HG03103 (cell line): ENCODE results near the gene RBFOX1.
"Not testable (repeated sequence)": the region's sequence is repeated elsewhere in the genome, so short reads cannot be mapped to it uniquely, and the experiment has no call there.

Source experiments
- ATAC-seq: cut with Tn5 transposase; IDR thresholded peaks from one replicate; pipeline ENCODE4 v1.9.1; 2021; ENCODE audit warnings: low read depth; ENCODE audit not compliant: unreplicated experiment

Gene RBFOX1

GRCh38 chr16:7449306-7449705, 116.7 kb downstream of the RBFOX1 start:
- no peak for ATAC-seq

- ATAC-seq = no peak
These were observed 117.2 kb downstream of the RBFOX1 start for GRCh38 chr16:7449808-7450207.

DNA sequence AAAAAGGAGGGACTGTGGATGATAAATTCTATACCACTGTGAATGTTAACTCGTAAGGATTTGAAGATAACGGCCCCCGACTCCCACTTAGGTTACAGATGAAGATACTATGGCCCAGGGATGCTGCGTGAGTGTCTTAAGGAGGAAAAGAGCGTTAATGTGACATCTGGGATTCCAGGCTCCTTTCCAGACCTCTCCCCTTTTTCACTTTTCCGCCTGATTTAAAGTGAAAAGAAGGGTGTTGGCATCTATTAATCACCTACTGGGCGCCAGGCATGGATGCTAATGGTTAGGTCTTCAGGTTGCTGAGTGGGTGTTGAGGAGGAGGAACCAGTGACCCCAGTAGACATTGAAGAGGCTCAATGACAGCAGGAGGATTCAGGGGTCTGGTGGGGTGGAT, 117.8 kb downstream of the RBFOX1 start:
- ATAC-seq = no peak

- no peak for ATAC-seq
These were observed 119.4 kb downstream of the RBFOX1 start for GRCh38 chr16:7452090-7452489.

GRCh38 chr16:7456211-7456610, 123.6 kb downstream of the RBFOX1 start:
- ATAC-seq = no peak

DNA sequence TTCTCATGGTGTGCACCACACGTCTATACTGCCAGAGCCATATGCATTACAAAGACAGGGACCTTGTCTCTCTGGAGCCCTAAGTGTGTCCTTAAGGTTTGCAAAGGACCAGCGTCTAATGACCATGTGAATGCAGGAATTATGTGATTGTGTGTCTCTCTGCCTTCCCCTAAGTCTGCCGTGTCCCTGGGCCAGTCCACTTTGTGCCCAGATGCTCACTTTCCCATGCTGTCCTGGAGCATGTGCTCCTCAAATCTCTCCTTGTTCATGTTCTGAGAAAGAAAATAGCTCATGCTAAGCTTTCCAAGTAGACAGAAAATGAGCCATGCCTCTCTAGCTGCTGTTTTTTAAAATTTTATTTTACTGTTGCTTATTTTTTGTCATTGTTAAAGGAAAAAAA, 125.5 kb downstream of the RBFOX1 start:
- no peak for ATAC-seq

DNA sequence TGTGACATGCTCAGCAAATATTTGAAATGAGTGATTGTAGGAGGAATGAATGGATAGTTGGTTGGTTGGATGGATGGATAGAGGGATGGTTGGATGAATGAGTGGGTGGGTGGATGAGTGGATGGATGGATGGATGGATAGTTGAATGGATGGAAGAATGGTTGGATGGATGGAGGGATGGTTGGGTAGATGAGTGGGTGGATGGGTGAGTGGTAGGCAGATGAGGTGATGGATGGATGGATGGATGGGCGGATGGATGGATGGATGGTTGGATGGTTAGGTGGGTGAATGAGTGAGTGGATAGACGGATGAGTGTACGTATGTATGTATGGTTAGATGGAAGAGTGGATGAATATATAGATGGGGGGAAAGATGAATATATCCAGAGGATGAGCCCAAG, 137.7 kb downstream of the RBFOX1 start:
- no peak for ATAC-seq

DNA sequence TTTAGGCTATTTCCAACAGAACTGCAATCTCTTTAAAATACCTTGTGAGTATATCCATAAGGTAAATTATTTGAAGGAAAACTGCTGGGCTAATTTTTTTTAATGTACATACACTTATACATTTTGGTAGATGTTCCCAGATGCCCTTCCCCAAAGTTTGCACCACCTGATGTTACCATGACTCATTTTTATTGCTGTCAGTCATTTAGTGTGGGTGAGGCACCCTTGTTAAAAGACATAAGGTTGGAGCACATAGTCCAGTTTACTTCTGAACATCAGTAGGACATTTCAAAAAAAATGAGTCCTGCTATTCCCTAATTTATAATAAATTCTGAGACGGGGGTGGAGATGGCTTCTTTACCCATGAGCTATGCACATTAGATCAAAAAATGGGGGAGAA, 138.6 kb downstream of the RBFOX1 start:
- ATAC-seq = no peak

DNA sequence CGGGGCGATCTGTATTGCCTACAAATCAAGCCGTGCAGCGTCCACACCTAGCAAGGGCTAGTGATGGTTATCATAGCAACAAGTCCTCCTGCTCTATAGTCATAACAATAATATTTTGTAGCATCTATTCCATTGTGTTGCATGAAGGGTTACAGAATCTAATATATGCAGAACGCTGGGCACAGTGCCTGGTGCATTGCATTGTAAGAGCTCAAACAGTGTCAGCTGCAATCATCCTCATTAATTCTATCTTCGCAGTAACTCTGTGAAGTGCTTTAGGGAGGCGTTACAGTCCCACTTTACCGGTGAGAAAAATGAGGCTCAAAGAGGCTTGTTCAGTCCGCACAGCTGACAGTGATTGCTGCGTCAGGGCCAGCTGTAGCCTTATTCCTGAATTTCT, 149.4 kb downstream of the RBFOX1 start:
- ATAC-seq = no peak

DNA sequence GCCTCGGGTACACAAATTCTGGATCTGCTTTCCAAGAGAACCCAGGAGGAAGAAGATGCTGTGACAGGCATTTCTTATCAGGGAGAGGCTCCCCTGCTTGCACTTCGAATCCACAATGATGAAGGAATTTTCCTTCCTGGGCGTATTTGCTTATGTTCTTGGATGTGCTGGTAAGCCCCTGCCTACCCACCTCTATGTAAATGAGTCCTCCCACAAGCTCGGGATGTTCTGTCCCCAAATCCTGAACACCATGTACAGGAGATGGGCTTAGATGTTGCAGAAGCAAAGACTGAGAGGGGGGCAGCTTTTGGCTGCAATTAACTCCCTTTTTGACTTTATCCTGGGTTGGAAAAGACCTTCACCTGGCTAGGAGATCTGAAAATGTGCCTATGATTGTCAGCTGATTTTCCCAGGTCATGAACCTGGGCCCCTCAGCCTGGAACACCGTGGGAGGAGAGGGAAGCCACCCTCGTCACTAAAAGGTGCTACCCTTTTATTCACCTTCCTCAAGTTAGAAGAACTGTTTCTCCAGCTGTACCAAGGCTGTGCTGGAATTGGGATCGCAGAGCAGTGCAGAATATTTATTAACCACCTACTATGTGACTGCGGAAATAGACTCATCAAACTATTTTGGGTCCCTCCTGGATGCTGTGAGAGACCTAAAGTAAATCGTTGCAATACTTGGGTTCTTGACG, 150.1 kb downstream of the RBFOX1 start:
- no peak for ATAC-seq

DNA sequence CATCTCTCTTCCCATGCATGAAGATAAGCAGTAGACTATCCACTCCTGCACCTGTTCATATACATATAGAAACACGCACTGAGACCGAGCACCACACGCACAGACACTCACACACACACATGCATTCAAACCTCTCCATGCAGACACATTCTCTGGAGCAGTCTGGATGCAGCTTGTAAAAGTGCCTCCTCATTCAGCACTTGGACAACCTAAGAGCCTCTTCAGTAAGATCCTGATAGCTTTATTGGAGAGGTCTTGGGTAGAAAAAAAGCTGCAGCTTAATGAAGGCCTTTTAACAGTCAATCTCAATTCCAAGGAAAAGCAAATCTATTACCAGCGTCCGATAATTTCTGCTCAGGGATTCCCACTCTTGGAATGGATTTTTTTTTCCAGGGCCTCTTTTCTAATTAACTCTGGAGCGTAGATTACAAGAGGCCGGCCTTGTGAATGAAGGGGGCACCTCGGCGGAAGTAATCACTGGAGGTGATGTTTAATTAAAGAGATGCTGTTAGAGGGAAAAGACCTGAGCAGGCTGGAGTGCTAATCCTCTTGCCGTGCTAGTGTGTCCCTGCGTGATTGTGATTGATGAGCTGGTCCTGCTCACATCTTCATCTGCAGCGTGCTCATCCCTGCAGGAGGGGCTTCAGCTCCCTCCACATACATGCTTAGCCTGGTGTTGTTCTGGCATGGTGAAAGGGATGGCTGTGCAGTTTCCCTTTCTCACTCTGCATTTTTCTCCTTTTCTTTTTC, 155.1 kb downstream of the RBFOX1 start:
- ATAC-seq = no peak

DNA sequence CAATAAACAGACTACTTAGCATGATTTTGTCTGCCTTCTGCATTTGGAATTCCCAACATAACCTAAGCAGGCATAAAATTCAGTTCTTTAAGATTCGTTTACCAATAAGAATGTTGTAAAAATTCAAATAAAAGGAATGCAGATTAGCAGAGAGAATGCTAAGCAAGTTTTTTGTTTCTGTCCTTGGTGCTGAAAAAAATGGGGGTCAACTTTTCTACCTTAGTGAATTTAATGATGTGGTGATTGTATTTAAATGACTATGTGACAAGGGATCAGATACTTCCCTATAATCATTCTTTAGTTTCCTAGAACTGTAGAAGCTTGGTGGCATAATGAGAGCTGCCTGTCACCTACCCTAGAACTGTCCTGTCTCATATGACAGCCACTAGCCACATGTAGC, 159.5 kb downstream of the RBFOX1 start:
- no peak for ATAC-seq

DNA sequence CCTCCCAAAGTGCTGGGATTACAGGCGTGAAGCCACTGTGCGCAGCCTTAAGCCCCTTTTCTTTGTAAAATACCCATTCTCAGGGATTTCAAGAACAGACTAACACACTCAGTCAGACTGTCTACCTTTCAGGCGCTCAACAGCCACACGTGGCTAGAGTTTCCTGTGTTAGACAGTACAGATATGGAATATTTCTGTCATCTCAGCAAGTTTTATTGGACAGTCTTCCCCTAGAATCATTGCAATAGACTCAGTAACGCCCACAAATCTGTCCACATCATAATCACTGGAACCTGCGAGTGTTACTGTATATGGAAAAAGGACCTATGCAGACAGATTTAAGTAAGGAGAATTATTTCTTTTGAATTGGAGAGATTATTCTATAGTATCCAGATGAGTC, 160.5 kb downstream of the RBFOX1 start:
- no peak for ATAC-seq

DNA sequence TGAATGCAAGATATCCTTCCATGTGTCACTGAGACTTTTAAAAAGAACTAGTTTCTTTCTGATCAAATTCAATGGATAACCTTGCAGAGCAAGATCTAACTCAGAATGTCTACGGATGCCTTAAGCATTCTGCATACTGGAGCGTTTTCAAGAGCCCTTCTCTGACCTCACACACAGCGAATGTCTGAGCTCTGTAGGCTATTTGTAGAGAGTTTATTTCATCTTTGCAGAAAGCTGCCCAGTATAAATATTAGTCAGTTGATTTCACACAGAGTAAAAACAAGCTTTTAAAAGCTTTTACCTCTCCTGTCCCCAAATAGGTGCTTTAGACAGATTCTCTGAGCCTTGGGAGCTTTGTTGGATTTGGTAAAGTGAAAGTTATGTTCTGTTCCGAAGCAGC, 165.0 kb downstream of the RBFOX1 start:
- no peak for ATAC-seq

DNA sequence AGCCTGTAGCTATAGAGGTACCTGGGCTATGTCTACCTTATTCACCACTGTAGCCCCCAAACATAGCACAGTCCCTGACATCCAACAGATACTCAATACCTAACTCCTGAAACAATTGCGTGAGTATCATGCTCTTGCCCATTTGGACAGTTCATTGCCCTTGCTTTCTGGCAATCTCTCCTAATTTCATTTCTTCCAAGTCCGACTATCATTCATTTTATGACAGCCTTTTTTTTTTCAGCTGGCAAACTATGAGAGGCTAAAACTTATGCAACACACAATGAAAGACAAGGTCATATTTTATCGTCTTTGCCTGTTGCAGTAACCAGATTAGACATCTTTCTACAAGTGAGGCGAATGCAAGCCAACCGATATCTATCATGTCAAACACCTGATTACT, 169.2 kb downstream of the RBFOX1 start:
- no peak for ATAC-seq

DNA sequence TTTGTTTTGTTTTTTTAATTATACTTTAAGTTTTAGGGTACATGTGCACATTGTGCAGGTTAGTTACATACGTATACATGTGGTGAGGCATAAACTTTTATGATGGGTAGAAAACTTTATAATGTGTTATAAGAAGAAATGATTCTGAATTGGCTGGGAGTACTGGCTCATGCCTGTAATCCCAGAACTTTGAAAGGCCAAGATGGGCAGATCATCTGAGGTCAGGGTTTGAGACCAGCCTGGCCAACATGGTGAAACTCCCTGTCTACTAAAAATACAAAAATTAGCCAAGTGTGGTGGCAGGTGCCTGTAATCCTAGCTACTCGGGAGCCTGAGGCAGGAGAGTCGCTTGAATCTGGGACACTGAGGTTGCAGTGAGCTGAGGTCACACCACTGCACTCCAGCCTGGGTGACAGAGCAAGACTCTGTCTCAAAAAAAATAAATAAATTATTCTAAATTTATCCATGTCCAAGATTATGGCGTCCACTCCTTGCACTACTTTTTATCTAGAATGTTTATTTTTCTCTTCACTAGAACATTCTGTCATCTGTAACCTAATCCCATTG, 170.0 kb downstream of the RBFOX1 start:
- ATAC-seq = not testable (repeated sequence)

DNA sequence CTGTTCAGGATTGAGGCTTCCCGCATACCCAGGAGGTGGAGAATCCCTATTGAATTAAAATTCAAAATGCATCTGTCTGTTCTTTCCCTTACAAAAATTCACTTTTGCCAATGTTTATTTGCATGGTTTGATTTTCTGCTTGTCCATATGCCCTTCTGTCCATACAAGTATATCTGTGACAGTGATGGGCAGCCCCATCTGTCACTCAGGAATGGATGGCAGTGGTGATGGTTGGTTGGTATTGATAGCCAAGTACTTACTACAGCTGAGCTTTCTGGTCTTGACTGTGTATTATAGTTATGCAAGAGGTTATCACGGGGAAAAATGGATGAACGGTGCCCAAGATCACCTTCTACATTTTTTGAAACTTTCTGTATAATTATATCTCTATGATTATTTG, 171.0 kb downstream of the RBFOX1 start:
- no peak for ATAC-seq

DNA sequence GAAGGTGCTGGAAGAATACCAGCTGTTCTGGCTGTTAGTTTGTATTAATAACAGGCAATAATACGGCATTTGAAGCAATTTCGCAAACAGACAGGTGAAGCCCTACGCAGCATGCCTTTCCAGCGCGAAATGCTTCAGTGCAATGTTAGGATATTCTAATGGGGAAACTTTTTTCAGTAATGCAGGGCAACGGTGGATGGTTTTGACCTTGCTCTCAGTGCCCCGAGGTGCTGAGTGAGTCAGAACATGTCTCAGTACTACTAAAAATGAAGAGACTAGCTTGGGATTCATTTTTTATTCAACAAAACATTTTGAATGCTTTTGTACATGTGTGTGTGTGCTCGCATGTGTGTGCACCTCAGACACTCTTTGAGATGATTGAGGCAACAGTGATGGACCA, 172.2 kb downstream of the RBFOX1 start:
- ATAC-seq = no peak

DNA sequence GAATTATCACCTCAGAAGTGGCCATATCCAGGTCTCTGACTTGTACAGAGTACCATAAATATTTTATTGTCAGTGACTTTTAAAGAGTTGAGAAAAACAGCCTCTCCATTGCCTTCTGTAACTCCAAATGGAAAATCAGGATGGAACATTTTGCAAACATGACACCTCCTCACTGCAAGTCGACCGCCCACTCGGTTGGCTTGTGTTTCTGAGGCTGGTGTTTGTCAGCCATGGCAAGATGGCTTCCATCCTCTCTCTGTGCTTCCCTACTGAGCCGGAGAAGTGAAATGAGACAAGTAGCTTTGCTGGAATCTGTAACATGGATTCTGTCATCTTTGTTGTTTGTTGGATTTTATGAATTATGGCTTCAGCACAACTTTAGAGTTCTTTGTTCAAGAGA, 172.8 kb downstream of the RBFOX1 start:
- no peak for ATAC-seq

DNA sequence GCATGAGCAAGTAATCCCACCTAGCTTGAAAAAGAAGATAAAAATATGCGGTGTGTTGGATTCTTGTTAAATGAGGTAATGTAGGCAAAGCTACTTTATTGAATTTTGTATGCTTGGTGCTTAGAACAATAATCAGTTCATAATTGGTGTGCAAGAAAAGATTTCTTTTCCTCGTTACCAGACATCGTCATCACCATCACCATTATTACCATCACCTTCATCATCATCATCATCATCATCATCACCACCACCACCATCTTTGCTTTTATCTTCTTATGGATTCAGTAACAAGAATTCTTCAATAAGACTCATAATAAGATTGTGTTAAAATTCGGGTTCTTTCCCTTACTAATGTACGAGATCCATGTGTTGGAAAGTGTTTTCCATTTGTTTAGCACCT, 173.7 kb downstream of the RBFOX1 start:
- ATAC-seq = no peak

DNA sequence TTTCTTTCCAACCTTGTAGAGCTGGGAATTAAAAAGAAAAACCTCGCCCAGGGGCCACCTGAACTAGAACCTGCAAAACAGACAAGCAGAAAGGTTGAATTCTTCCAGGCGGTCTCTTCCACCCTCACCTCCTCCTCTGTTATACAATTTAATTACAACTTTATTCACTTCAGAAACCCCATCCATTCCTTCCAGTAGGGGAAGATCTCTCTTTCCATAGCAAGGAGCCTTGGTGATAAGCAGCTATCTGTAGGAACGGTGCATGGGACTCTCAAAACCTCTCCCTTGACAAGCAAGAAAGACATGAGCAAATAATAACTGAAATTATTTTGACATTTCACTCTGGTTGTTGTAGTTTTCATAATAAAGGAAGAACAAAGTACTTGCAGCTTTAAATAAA, 176.0 kb downstream of the RBFOX1 start:
- ATAC-seq = no peak

DNA sequence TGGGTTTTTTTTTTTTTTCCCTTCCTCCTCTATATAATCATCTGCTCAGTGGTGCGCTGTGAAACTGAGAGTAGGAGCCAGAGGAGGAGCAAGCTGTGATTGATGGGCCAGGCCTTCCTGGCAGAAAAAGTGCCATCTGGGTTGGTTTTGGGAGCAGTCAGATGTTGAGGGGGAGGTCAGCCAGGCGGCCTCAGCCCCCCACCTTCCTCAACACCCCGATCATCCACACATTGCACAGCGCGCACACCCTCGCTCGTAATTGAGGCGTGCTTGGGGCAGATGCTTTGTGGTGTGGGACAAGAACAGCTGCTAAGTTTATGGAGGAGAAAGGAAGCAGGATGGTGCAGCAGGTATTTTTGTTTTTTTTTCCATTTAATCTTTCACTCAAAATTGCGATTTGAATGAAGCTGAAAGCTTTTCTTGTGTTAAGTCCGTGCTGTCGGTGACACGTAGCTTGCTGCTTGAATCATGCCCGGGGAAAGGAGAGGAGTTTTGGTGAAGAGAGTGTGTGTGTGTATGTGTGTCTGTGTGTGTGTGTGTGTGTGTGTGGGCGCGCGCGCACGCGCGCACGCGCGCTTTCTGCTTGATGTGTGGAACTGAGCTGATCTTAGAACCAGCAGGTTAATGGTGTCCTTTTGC, 177.4 kb downstream of the RBFOX1 start:
- no peak for ATAC-seq
